GM19438 (cell line): ENCODE data around the gene UBE2S.

Experiments used
- ATAC-seq: cut with Tn5 transposase; IDR thresholded peaks from one replicate; pipeline ENCODE4 v1.9.1; 2021; ENCODE audit warnings: low read depth; ENCODE audit not compliant: unreplicated experiment

Gene UBE2S

GRCh38 chr19:55384920-55385723, 22.5 kb downstream of the UBE2S start:
- ATAC-seq: peak; percentile 54

GRCh38 chr19:55384131-55384919, 23.3 kb downstream of the UBE2S start, which contains the start of gene TMEM238:
Gene TMEM238, minus strand, starts transcription at chr19:55384292. Its CDS starts 33 bp downstream, at chr19:55384259.
- no peak for ATAC-seq

- no peak for ATAC-seq
Observed at GRCh38 chr19:55383279-55384130, 24.1 kb downstream of the UBE2S start.

GRCh38 chr19:55382522-55383054, 25.0 kb downstream of the UBE2S start:
- no peak for ATAC-seq

- ATAC-seq: no peak
Observed at GRCh38 chr19:55382013-55382412, 25.6 kb downstream of the UBE2S start.

- no peak for ATAC-seq
Observed at GRCh38 chr19:55379174-55379573, 28.4 kb downstream of the UBE2S start.

- no peak for ATAC-seq
Observed at GRCh38 chr19:55377356-55378131, 30.0 kb downstream of the UBE2S start.

GRCh38 chr19:55376241-55376933, 31.2 kb downstream of the UBE2S start, which contains the start of gene TMEM190:
Gene TMEM190, plus strand, starts transcription at chr19:55376826. Its CDS starts 28 bp downstream, at chr19:55376854.
- no peak for ATAC-seq

GRCh38 chr19:55373993-55374757, 33.4 kb downstream of the UBE2S start:
- no peak for ATAC-seq

GRCh38 chr19:55373306-55373992, 34.1 kb downstream of the UBE2S start:
- no peak for ATAC-seq

GRCh38 chr19:55372316-55373081, 35.1 kb downstream of the UBE2S start:
- no peak for ATAC-seq

- ATAC-seq: no peak
Observed at GRCh38 chr19:55370305-55370988, 37.1 kb downstream of the UBE2S start, which contains the start of gene IL11. Gene IL11, minus strand, starts transcription at chr19:55370463. Its CDS starts 153 bp downstream, at chr19:55370310.

- ATAC-seq: no peak
Observed at GRCh38 chr19:55369653-55370304, 37.8 kb downstream of the UBE2S start.

- no peak for ATAC-seq
Observed at GRCh38 chr19:55368701-55369563, 38.7 kb downstream of the UBE2S start.

- ATAC-seq: no peak
Observed at GRCh38 chr19:55368106-55368505, 39.5 kb downstream of the UBE2S start.
